Activated CD8-positive, alpha-beta memory T cell treated with anti-CD3 and anti-CD28 coated beads for 48 hours (primary cell): Measurements from ENCODE around the gene NFATC1.

ENCODE experiments used
- DNase-seq, 3 experiments: peaks; one replicate each; pipeline ENCODE4 v3.0.0-alpha.2; 2020; ENCODE audit warnings: low read depth in 2 of 3, low spot score in 2 of 3

Gene NFATC1

GRCh38 chr18:79548986-79549637, 153.4 kb downstream of the NFATC1 start:
- DNase-seq = no peak

- DNase-seq = no peak
Measured at GRCh38 chr18:79549638-79550000, 153.9 kb downstream of the NFATC1 start.

GRCh38 chr18:79552140-79552631, 156.5 kb downstream of the NFATC1 start:
- no peak for DNase-seq

- no peak for DNase-seq
Measured at GRCh38 chr18:79552696-79553095, 157.0 kb downstream of the NFATC1 start.

GRCh38 chr18:79553154-79553553, 157.4 kb downstream of the NFATC1 start:
- no peak for DNase-seq

GRCh38 chr18:79553696-79554095, 158.0 kb downstream of the NFATC1 start:
- DNase-seq = no peak

GRCh38 chr18:79554321-79554720, 158.6 kb downstream of the NFATC1 start:
- no peak for DNase-seq

GRCh38 chr18:79554945-79555645, 159.4 kb downstream of the NFATC1 start:
- DNase-seq = no peak

- no peak for DNase-seq
Measured at GRCh38 chr18:79555885-79556284, 160.2 kb downstream of the NFATC1 start.

GRCh38 chr18:79556829-79557585, 161.3 kb downstream of the NFATC1 start:
- DNase-seq = no peak

- no peak for DNase-seq
Measured at GRCh38 chr18:79558196-79558932, 162.6 kb downstream of the NFATC1 start.

- DNase-seq = no peak
Measured at GRCh38 chr18:79558933-79559416, 163.2 kb downstream of the NFATC1 start.

GRCh38 chr18:79559436-79559835, 163.7 kb downstream of the NFATC1 start:
- no peak for DNase-seq

- DNase-seq = no peak
Measured at GRCh38 chr18:79560042-79560860, 164.5 kb downstream of the NFATC1 start.

GRCh38 chr18:79560861-79561210, 165.1 kb downstream of the NFATC1 start:
- no peak for DNase-seq

GRCh38 chr18:79563949-79564348, 168.2 kb downstream of the NFATC1 start:
- no peak for DNase-seq

- no peak for DNase-seq
Measured at GRCh38 chr18:79564441-79564840, 168.7 kb downstream of the NFATC1 start.

GRCh38 chr18:79566771-79567431, 171.2 kb downstream of the NFATC1 start:
- no peak for DNase-seq

- DNase-seq = no peak
Measured at GRCh38 chr18:79567481-79568147, 171.9 kb downstream of the NFATC1 start.
